Measurements from ENCODE around the gene PDE1A.

Gene PDE1A

GRCh38 chr2:182426918-182427240 is at the start of gene PDE1A:
TSS of gene PDE1A (minus strand) at chr2:182427036.
- DNase-seq: no peak

GRCh38 chr2:182473635-182474034 is 46.8 kb upstream of the PDE1A start:
- no peak for DNase-seq

DNA sequence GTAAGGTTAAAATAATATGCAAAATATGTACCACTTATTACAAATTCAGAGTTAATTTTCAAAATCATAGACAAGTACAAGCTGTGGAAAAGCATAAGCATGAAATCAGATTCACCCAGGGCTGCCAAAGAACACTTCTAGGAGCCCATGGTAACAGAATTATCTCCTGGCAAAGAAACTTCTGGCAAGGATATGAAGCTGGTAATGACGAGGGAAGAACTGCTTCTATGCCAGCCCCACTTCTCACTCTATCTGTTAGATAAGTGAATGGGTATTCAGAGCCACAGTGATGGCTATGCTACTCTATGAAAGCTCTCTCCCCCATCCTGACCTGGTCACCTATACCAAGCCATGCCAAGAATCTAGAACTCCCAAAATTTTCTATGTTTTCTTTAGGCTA is 36.9 kb upstream of the PDE1A start:
- peak; percentile 37 to 54 for DNase-seq

DNA sequence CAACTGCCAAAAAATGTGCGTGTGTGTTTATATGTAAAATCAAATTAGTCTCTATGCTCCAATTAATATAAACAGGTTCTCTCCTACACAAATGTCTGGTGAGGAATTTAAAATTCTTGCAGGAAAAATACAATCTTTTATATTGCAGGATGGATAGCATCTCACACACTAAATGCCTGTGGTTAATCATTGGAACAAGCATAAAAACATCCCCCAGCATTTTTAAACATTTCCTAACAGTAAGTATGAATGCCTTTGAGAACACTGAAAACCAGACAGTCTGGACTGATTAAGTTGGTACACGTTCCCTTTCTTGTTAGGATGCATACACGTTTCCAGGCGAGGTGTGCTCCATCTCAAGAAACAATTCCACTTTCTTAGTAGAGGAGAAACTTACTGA is 29.9 kb upstream of the PDE1A start:
- DNase-seq: no peak

- DNase-seq: peak in 1 of 2 experiments; percentile 57
Observed at GRCh38 chr2:182452456-182452990, 25.7 kb upstream of the PDE1A start.

DNA sequence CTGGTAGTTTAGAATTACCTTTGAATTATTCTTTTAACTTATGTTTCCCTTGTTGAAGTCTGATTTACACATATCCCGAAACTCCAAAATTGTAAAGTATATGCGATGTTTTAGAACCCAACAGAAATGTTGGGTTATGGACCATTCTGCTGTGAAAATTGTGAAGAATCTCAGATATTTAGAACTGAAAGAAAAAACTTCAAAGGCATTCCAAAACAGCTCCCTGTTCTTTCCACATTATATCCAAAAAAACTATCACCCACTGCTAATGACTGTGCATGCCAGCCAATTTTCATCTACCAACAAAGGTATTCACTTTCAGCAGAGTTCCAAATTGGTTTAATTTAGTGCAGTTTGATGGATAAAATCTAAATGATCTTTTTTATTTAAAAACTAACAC is 21.5 kb upstream of the PDE1A start:
- no peak for DNase-seq

GRCh38 chr2:182447863-182448262 is 21.0 kb upstream of the PDE1A start:
- DNase-seq: no peak

DNA sequence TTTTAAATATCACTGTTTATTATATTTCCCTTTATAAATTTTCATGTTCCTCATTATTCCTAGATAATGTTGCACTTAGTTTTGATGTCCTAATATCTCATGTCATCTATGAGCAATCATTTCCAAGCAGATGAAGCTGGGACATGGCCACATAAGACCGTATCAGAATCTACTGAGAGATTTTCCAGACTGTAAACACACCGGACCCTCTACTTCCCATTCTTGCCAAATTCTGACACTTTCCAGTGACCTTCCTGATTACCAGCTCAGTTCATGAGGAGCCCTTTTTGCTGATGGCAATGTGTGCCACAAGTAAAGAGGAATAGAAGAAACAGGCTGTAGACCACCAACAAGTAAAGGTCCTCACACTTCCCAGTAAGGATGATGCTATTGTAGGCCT is 20.3 kb upstream of the PDE1A start:
- DNase-seq: no peak

DNA sequence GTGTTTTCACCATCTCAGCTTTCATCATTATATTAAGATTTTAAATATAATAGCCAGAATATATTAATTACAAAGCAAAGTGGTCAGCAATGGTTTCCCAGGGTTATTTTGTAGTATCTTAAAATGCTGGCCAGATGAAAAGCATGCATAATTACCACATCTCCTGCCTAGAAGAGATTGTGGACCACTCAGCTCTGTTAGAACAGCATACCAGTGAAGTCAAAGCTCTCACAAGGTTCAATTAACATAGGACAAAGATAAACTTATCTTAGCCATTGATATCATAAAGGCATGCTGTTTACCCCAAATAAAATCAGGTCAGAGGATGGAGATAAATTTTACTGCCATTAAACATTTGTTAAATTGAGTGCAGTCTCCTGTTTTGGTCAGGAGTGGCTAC is 19.3 kb upstream of the PDE1A start:
- no peak for DNase-seq

DNA sequence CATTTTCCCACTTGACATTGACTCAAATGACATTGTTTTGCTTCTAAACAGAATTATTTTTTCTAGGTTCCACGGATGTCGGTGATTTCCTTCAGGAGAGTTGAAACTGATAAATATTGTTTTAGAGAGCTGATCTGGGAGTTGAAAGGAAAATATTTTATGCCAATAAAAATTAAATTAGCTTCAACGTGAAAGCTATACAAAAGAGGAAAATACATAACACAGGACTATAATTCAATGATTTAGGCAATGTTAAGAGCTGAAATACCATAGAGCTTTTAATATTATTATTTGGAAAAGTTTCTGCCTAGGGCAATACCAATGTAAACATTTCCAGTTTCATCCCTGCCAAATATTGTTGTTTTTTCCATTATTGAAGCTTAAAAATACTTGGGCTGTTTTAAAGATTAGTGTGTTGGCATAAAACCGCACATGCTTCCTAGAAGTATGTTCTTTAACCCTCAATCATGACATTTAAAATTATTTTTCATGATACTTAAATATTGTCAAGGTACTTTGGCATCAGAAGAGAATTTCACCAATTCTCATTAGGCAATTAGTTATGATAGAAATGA is 18.6 kb upstream of the PDE1A start:
- DNase-seq: no peak

GRCh38 chr2:182444806-182445205 is 18.0 kb upstream of the PDE1A start:
- DNase-seq: no peak

DNA sequence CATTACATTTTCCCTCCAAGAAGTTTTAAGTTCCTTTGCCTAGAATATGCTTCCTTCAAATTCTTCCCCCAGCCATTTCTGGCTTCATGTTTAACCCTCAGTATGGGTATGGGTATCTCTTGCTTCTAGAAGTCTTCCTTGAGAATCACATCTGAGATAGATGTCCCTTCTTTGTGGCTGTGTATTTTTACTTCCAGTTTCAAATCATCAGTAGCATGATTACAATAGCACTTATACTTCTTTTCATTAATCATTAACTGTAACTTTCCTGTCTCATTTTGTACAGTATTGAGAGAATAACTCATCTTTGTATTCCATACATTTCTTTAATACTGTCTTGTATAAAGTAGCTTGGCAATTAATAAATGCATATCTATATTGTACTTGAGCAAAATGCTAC is 17.3 kb upstream of the PDE1A start:
- no peak for DNase-seq

- DNase-seq: no peak
Observed at GRCh38 chr2:182436252-182436651, 9.4 kb upstream of the PDE1A start.

DNA sequence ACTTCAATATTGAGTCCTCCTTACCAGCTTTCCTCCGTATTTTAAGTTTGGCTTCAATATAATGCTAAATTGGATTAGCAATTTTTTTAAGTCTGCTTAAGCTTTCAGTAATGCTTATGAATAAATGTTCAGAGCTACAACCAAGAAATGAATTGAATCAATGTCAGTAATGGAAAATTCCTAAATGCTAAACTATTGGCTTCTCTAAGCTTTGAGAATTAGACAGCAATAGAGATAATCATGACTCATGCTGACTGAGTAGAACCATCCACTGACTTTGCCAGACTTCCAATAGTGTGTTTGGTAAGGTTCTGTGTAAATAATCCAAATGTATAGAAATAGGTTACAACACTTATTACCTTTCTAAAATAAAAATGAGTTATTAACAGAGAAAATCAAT is 8.9 kb upstream of the PDE1A start:
- DNase-seq: no peak

DNA sequence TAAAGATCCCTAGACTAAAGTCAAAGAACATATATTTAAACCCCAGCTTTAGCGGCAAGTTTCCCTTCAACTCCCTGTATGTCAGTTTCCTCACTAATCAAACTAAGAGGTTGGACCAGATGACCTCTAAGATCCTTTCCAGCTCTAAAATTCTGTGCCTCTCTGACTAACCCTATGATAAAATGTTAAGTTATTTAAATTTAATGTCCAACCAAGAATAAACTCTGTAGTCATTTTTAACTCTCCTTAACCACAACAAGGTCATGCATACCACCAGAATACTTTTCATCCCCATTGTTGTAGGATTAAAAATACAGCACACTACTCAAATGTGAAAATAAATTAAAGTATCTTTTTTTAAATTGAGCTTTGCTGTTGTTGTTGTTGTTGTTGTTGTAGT is 5.2 kb upstream of the PDE1A start:
- DNase-seq: no peak

GRCh38 chr2:182428476-182428875 is 1.6 kb upstream of the PDE1A start:
- no peak for DNase-seq

- DNase-seq: no peak
Observed at GRCh38 chr2:182426082-182426917, 536 bp downstream of the PDE1A start.

DNA sequence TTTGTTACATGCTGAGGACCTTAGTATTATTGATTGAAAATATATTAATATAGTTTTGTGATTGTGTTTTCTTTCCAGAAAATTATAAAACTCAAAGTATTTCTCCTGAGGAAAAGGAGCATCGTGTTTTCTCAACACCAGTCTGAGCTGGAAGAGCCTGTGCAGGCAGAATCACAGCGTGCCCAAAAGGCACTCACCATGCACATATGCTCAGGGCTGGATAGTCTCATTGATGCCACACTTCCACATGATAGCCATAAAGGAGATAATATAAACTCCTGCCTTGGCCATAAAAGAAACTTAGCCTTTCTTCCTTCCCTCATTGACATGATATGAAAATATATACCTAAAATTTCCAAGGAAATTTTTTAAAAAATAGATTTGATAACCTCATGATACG is 4.0 kb downstream of the PDE1A start:
- peak in 1 of 2 experiments; percentile 32 for DNase-seq

- no peak for DNase-seq
Observed at GRCh38 chr2:182420669-182421068, 6.2 kb downstream of the PDE1A start.

DNA sequence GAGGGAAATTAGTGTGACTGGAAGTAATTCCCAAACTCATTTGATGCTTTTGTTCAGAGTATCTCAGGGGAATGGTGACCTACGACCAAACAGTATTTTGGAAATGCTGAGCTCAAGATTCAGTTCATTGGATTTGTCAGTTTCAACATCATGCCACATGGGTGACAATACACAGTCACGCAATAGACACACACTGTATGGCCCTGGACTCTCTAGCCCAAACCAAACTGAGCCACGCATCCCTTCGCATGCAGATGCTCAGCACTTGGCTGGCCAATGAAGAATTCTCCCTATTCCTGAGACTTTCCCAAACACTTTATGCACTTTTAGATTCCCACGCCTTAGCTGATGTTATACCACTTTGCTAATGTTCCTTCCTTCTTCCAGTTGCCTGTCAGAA is 10.0 kb downstream of the PDE1A start:
- DNase-seq: no peak

GRCh38 chr2:182416191-182416590 is 10.6 kb downstream of the PDE1A start:
- no peak for DNase-seq

GRCh38 chr2:182415771-182416170 is 11.1 kb downstream of the PDE1A start:
- DNase-seq: no peak

- DNase-seq: no peak
Observed at GRCh38 chr2:182412858-182413257, 14.0 kb downstream of the PDE1A start.

DNA sequence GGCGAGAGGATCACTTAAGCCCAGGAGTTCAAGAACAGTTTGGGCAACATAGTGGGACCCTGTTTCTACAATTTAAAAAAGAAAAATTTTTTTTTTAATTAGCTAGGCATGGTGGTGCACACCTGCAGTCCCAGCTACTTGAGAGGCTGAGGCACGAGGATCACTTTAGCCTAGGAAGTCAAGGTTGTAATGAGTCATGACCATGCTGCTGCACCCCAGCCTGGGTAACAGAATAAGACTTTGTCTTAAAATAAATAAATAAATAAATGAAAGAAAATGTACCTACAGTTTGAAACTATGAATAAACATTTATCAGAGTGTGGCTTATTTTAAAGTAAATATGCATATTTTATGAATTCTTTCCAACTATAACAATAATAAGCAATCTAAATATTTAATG is 16.7 kb downstream of the PDE1A start:
- no peak for DNase-seq

DNA sequence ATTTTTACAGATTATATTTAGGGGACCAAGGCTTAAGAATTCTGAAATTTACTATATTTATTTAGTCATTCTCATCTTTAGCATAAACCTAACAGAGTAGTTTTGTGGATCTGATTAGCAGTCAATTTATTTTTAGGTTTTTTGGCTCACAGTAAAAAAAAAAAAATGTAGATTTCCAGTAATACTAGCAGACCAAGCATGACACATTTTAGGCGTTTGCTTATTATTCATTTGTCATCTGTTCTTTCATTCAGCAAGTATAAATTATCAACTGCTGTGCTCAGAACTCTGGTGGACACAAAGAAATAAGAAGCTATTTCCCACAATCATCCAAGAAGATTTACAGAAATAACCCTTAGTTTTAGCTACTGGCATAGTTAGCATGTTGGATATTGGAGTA is 20.6 kb downstream of the PDE1A start:
- DNase-seq: no peak
